ENCODE measurements around the gene CLMP.
"Not testable (repeated sequence)": the region's sequence is repeated elsewhere in the genome, so short reads cannot be mapped to it uniquely, and the experiment has no call there.

CLMP gene

DNA sequence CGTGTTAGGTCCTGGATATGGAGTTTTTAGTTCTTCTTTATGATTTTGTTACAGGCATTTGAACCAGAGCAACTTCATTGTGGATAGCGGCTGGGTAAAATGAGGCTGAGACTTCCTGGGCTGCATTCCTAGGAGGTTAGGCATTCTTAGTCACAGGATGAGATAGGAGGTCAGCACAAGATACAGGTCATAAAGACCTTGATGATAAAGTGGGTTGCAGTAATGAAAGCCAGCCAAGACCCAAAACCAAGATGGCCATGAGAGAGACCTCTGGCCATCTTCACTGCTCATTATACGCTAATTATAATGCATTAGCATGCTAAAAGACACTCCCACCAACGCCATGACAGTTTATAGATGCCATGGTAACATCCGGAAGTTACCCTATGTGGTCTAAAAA, 23.4 kb upstream of the CLMP start:
- no peak for DNase-seq (ENCODE audit: low read depth in 2 of 2)

DNA sequence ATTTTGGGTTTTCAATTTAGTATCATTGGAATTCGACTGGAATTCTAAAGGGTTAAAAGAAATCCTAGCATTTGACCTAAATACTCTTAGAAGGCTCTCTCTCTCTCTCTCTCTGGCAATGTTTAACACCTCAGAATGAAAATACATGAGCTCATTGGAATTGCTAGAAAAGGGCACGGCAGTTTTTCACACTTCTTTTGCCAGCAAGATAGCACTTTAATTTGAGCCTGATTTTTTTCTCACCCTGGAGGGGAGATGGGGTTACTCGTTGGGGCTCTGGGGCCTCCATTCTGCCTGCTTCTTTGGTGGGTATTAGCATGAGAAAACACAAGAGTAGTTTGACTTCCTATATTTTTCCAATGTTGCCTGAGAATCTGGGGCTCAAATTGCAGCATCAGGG, 22.8 kb upstream of the CLMP start:
- DNase-seq (ENCODE audit: low read depth in 2 of 2): no peak

DNA sequence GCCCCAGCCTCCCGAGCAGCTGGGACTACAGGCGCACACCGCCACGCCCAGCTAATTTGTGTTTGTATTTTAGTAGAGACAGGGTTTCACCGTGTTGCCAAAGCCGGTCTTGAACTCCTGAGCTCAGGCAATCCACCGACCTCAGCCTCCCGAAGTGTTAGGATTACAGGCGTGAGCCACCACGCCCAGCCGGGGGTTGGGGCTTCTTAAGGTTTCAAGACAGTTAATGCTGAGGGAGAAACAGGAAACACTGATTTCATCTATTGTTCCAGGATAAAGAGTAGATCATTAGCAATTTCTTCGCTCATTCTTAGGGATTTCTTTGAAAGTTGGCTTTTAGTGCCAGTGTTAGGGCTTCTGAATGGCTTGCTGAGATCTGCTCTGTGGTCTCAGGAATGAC, 21.2 kb upstream of the CLMP start:
- DNase-seq (ENCODE audit: low read depth in 2 of 2): no peak

DNA sequence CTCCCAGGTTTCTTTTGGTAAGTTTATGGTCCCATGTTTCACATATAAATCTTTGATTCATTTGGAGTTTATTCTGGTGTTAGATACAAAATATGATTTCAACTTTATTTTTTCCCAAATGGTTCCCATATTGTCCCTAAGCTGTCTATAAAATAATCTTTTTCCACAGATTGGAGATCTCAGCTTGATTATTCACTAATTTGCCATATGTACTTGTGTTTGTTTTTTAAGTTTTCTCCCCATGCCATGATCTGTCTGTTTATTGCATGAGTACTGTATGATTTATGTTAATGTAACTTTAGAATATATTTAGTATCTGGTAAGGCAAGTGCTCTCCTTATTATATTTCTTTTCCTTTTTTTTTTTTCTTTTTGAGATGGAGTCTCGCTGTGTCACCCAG, 19.9 kb upstream of the CLMP start:
- DNase-seq (ENCODE audit: low read depth in 2 of 2): no peak

DNA sequence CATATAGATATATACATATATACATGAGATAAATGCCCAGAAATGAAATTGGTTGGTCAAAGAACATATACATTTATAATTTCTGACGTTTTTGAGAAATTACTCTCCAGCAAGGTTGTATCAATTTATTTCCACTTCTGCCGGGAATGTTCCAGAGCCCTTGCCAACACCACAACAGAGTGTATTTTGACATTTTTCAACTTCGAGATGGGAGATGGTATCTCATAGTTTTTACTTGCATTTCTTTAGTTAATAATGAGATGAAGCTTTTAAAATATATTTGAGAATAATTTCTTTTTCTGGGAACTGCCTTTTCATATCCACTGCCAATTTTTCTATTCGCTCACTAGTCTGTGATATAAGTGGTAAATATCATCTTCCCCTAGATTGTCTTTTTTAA, 19.3 kb upstream of the CLMP start:
- DNase-seq (ENCODE audit: low read depth in 2 of 2): no peak

DNA sequence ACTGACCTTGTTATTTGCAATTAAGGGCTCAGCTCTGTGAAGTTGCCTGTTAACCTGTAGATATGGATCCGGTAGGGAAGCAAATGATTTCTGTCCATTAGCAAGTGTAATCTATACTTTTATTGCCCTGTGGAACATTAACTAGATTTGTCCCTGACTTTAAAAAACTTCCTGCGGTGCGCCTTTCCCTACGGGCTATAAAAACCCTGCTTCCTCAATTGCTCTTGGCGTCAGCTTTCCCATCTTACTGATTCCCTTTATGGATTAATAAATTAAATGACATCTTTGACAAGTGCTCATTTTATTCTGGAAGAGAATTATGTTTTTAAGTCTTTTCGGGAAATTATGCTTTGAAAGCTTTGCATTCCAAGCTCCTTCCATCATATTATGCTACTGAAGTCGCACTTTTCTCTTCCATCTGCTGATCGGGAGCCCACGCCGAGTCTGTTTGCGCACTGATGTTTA, 18.3 kb upstream of the CLMP start:
- no peak for DNase-seq (ENCODE audit: low read depth in 2 of 2)

DNA sequence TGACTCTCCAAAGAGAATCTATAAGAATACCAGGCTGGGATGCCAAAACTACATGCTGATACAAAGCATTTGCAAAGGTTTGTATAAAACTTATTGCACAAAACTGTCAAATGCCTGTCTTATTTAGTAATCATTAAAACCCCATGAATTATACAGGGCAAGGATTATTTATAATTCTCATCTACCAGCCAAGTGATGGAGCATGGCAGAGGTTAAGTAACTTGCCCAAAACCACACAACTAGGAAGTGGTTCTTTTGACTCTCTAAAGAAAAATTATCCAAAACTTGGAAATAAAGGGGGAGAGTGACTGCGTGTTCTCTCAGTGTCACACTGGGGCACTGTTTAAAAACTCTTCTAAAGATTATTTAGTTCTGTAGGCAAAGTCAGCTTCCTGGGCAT, 17.4 kb upstream of the CLMP start:
- DNase-seq (ENCODE audit: low read depth in 2 of 2): no peak

DNA sequence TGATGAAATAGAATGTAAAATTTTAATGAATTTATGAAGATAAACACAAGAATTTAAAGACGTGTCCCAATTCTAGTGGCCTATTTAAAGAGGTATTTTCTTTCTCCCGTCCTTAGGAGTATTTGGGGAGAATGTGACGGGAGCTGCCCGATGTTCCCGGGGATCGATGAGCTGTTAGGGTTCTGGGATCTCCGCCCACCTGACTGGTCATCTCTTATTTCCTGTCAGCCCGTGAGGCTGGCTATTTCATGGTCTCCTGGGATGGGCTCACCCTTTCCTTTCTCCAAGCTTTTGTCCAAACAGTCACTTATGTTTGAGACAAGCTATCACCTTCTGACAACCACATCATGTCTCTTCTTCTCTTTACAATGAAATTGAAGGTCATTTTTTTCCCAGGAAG, 16.9 kb upstream of the CLMP start:
- DNase-seq (ENCODE audit: low read depth in 2 of 2): no peak

DNA sequence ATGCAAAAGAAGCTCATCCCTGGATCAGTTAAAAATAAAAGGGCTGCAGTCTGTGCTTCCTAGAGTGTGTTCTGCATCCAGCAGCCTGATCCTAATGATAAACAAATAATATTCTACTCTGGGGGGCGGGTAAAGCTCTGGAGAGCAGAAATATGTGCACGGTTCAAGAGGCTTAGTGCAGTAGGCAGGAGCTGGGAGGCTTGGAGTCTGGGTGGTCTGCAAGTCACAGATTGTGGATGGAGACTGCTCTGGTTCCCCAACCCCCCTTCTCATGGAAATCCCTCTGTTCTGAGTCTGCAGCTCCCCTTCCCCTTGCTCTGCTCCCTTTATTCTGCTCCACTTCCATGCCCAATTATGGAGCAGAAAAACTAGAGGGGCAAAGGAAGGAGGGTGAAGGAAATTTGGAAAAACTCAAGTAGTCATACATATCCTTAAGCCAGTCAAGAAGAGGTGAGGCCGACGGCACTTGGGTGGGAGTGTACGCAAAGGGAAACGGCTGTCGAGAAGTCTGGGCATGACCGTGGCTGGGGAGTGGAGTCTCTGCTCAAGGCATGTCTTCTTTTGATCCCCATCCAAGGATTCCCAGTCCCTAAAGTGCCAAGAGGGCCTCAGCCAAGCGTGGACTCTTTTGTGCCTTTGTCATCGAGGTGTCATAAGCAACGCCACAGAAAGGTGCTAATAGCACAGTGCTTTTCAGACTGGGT, 16.3 kb upstream of the CLMP start:
- no peak for DNase-seq (ENCODE audit: low read depth in 2 of 2)

DNA sequence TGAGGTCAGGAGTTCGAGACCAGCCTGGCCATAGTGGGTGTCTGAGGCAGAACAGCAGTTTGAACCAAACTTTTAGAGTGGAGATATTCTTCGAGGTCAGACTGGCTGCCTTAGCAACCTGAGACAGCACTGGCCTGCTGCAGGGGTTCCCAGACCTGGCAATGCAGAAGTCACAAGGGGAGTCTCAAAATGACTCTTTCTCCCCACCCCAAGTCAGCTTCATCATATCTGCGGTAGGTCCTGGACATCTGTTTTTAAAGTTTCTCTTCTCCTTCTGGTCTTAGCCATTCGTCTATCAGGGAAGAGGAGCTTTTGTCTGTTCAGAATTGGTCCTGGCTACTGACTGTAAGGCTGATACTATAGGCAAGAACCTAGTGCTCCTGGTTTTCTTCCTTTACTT, 14.5 kb upstream of the CLMP start:
- no peak for DNase-seq (ENCODE audit: low read depth in 2 of 2)

DNA sequence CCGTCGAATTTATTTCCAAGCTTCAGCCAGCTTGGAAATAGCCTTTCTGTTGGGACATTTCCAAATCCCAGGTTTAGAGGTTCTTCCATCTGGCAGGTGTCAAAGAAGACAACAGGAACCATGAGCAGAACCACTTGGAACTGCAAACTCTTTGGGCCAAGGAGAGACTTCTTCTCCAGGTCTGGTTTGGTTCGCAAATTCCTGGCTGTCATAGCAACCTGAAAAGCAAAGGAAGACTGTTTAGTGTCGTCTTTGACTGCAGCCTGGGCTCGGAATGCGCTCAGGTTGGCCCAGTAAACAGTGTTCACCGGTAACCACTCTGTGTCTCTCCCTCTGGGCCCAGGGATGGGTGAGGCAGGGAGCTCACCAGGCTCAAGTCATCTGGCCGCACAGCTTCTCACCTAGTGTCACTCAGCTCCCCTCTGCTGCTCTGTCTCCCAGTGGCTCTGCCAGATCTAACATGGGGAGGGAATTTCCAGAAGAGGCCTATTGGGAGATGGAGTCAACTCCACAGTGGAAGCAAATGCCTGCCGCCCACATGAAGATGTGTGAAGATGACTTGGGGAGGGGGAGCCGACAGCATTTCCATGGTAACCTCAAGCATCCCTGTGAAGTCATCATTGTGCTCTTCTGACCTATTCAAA, 11.9 kb upstream of the CLMP start:
- DNase-seq (ENCODE audit: low read depth in 2 of 2): no peak

DNA sequence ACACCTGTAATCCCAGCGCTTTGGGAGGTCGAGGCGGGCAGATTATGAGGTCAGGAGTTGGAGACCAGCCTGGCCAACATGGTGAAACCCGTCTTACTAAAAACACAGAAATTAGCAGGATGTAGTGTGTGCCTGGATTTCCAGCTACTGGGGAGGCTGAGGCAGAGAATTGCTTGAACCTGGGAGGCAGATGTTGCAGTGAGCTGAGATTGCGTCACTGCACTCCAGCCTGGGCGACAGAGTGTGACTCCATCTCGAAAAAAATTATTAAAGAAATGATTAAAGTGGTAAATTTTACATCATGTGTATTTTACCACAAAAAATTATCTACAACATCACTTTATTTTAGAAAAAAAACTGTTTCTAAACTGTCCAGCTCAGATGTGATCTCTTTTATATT, 11.0 kb upstream of the CLMP start:
- not testable (repeated sequence) for DNase-seq (ENCODE audit: low read depth in 2 of 2)

DNA sequence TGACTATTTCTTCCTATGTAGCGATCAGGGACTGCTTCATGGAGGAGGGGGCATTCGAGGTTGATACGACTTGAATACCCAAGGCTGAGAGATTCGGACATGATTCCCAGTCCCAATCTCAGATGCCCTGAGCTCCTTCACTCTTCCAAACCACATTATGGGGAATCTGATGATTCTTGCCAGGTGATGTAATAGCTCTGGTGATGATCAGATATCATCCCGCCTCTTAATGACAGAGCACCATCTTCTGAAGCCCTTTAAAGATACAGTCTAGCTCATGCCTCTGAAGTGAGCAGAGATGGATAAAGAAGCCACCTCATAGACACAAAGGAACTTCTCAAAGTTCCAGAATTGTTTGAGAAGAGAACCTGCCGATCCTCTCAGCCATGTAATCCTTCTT, 8.9 kb upstream of the CLMP start:
- no peak for DNase-seq (ENCODE audit: low read depth in 2 of 2)

DNA sequence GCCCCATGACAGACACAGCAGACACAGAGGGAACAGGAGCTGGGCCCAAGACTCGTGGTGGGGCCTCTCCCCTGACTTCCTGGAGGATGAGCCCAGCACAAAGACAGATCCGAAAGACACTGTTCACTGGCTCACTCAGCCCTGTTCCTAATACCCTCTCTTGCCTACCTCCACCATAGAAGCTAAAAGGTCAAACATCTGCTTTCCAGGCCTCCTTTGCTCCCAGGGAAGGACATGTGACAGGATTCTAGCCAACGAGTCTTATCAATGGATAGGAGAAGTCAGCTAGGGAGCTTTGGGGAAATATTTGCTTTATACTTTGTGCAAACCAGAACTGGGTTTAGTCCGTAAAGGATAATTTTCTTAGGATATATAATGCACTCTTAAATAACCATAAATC, 8.4 kb upstream of the CLMP start:
- no peak for DNase-seq (ENCODE audit: low read depth in 2 of 2)

DNA sequence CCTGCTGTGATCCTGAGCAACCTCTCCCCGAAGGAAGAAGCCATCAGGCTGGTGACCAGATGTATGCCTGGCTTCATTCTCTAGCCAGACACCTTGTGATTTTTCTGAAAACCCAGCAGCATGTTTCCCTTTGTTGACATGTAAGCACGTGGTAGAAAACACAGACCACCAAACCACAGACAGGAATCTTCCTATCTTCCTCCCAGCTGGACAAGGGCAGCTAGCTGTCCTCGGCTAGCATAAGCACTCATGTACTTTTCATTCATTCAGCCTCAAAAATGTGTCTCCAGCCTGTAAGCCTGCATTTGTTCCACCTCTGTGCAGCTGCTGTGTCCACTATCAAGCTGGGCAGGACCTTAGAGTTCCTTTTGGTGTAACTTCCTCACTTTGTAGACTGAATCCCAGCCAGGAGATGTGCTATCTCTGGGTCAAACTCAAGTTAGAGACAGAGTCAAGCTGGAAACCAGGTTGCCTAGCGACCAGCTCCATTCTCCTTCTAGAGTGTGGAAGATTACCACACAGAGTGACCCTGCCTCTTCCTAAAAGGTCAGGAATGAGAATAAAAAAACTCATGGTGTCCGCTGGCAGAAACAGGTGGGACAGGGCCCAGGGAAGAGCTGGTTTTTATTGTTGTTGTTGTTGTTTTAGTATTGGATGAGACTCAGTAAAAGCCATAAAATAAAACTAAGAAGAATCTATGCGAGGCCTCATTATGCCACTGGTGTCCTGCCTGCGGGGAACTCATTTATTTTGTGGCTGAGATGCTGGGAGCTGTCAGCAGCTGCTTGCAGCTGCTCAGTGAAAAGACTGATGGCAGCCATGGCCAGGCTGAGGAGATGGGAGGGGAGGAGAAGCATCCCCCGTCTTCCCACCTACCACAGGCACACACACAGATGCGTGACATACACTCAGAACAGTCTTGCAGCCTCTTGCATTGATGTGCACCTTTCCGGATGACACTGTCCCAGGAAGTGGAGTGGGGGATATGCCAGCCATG, 7.4 kb upstream of the CLMP start:
- DNase-seq (ENCODE audit: low read depth in 2 of 2): no peak

DNA sequence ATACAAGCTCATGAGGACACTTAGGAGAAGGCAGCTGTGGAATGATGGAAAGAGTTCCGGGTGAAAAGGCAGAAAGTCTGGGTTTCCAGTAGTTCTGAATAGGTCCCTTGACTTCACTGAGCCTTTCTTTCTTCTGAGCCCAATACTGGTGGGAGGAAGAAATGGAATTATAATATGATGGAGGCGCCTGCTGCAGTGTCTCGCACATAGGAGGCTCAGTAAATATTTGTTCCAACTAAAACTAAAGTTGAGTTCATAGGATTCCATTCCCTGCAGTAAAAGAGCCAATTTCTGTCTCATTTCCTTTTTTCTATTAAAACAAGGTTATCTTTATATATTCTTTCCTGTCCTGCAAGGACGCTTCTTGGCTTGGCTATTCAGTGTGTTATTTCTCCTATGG, 5.2 kb upstream of the CLMP start:
- no peak for DNase-seq (ENCODE audit: low read depth in 2 of 2)

DNA sequence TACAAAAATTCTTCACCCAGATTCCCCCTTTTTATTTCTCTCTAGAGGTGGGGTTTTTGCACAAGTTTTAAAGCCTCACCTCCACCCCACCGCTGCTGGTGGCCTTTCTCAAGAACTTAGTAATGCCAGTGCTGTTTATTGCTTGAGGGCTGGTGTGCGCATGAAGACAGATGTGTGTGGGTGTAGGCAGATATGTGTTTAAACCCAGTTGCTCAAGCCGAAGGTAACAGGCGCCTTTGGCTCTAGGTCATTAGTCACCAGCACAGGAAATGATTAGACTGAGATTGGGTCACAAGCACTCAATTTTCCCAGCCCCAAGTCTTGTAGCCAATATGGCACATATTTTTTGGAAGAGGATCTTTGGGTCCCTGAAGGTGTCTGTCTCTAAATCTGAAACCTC, 2.7 kb upstream of the CLMP start:
- DNase-seq (ENCODE audit: low read depth in 2 of 2): no peak

DNA sequence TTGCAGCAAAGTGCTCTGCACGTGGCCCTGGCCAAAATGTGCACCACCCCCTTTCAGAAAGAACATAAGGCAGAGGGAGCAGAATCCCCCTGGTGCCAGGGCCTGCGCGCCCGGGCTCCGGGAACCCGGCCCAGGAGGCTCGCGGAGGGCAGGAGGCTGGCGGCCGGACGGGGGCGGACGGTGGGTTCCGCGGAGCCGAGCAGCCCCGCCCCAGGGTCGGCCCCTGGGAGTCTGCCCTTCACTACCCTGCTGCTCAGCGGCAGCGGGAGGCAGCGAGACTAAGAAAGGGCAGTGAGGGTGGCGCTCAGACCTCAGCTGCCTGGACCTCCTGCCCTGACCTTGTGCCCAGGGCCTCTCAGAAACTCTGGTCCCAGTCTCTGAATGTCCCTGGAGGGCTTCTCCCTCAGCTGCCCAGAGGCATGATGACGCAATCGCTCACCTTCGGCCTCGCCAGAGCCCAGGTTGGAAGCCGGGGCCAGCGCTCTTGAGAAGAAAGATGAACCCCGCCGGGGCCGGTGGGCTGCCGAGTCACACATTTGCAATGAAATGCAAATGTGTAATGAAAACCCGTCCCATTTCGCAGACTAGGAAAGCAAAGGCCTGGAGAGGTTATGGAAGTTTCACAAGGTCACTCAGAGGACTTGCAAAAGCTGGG, 1.1 kb upstream of the CLMP start:
- DNase-seq (ENCODE audit: low read depth in 2 of 2): no peak

DNA sequence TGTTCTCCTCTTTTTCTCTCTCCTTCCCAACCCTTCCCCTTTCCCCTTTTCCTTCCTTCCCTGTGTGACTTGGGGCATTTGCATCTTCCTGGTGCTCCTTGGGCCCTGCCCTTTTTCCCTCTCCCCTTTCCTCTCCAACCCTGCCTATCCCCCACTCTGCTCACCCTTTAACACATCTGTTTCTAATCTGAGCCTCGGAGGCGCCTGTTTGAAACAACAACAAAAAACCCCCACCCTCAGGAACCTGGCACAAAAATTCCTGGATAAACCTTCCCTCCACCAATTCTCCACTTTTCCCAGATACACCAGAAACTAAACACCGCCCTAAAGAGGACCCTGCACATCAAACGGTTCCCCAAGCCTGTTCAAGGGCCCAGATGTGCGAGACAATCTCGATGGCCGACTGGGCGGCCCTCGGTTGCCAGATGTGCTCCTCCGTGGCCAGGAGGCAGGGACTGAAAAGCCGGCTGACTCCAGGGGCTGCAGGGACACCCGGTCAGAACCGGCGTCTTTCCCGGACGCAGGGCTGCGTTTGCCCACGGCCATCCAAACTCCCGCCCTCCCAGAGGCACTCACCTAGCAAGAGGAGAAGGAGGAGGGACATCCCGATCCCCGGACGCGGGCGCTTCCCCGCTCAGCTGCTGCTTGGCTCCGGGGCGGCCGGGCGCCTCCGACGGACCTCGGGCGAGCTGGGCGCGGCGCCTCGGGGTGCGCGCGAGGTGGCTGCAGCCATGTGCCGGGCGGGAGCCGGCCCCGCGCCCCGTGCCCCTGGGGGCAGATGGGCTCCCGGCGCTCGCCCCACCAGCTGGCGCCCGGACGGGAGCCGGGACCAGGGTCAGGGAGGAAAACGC, 486 bp downstream of the CLMP start:
- DNase-seq (ENCODE audit: low read depth in 2 of 2): no peak

DNA sequence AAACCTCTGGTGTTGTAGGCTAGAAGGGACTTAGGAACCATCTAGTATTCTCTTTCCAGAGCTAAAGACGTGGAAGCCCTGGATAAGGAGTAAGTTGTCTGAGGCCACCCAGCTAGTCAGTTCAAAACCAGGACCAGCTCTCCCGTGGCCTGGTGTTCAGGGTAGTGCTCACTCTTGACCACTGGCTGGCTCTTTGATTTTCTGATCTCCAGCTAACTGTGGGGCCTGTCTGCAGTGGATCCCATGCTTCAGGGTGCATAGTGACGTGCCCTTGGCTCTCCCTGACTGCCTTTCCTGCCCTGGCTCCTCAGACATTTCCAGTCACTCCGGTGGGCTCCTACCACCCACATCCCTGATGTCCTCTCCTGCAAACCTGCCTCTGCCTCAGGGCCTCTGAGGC, 1.3 kb downstream of the CLMP start:
- no peak for DNase-seq (ENCODE audit: low read depth in 2 of 2)

DNA sequence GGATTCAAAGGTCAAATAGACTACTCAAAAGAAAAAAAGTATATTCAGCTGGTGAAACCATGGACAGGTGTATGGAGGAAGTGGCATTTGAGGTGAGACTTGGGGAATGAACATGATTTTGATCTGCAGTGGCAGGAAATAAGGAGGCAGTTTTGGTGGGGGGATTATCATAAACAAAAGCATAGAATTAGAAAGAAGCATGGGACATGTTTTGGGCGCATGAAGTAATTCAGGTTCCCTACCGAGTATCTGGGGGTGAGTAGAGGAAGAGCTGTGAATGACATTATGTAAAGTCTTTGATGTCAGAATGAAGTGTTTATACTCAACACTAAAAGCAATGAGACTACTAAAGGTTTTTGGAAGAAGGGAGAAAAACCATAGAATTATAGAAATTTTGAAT, 3.1 kb downstream of the CLMP start:
- DNase-seq (ENCODE audit: low read depth in 2 of 2): no peak

All from stimulated activated CD8-positive, alpha-beta memory T cell treated with anti-CD3 and anti-CD28 coated beads, Interleukin-7, amount 100 ng/mL, for 1 hour (primary cell).